SK-N-SH treated with all-trans-retinoic acid at 6 μM for 48 hours (cell line): Measurements from ENCODE around the gene SIX2.

Source experiments
- ATAC-seq: fragments of 200-7000 bp; cut with Tn5 transposase; 3 replicates; pipeline ENCODE4 v1.9.1; 2020; ENCODE audit warnings: mild to moderate bottlenecking, moderate library complexity
- ARNTL ChIP-seq: fragments of 450-650 bp; formaldehyde crosslinking; IDR thresholded peaks from 2 replicates; pipeline ENCODE4 v1.5.0; 2020; ENCODE audit warnings: low read depth, mild to moderate bottlenecking, moderate library complexity, borderline replicate concordance
- BACH2 ChIP-seq: fragments of 250-450 bp; sonication (Bioruptor Pico); IDR thresholded peaks from 2 replicates; pipeline ENCODE4 v1.9.0; 2021; ENCODE audit warnings: mild to moderate bottlenecking, borderline replicate concordance
- CSDC2 ChIP-seq: fragments of 250-450 bp; sonication (Bioruptor Pico); IDR thresholded peaks from 2 replicates; pipeline ENCODE4 v1.5.0; 2020; ENCODE audit warnings: mild to moderate bottlenecking, moderate library complexity
- GLIS3 ChIP-seq: fragments of 250-450 bp; sonication (Bioruptor Pico); IDR thresholded peaks from 2 replicates; pipeline ENCODE4 v1.5.0; 2020; ENCODE audit warnings: mild to moderate bottlenecking, moderate library complexity
- ISL1 ChIP-seq: fragments of 250-450 bp; sonication (Bioruptor Pico); IDR thresholded peaks from 2 replicates; pipeline ENCODE4 v2.1.2; 2022; ENCODE audit warnings: mild to moderate bottlenecking, moderate library complexity
- OSR1 ChIP-seq: fragments of 250-450 bp; sonication (Bioruptor Pico); IDR thresholded peaks from 2 replicates; pipeline ENCODE4 v1.8.0; 2022; ENCODE audit warnings: moderate library complexity, mild to moderate bottlenecking, inconsistent platforms
- POU6F1 ChIP-seq: fragments of 250-450 bp; sonication (Bioruptor Pico); IDR thresholded peaks from 2 replicates; pipeline ENCODE4 v1.8.0; 2021; ENCODE audit warnings: low read depth, mild to moderate bottlenecking, moderate library complexity, borderline replicate concordance
- PPARA ChIP-seq: fragments of 250-450 bp; sonication (Bioruptor Pico); IDR thresholded peaks from 2 replicates; pipeline ENCODE4 v1.5.0; 2020; ENCODE audit warnings: mild to moderate bottlenecking, borderline replicate concordance
- RARB ChIP-seq: fragments of 250-450 bp; sonication (Bioruptor Pico); IDR thresholded peaks from 2 replicates; pipeline ENCODE4 v1.8.0; 2021; ENCODE audit warnings: mild to moderate bottlenecking, moderate library complexity
- SNAI2 ChIP-seq: fragments of 250-450 bp; sonication (Bioruptor Pico); IDR thresholded peaks from 2 replicates; pipeline ENCODE4 v1.5.0; 2020; ENCODE audit warnings: mild to moderate bottlenecking, moderate library complexity
- TCF4 ChIP-seq: fragments of 250-450 bp; sonication (Bioruptor Pico); IDR thresholded peaks from 2 replicates; pipeline ENCODE4 v1.8.0; 2021; ENCODE audit warnings: mild to moderate bottlenecking, moderate library complexity, borderline replicate concordance
- TOX ChIP-seq: fragments of 250-450 bp; sonication (Bioruptor Pico); IDR thresholded peaks from 2 replicates; pipeline ENCODE4 v1.8.0; 2021; ENCODE audit warnings: mild to moderate bottlenecking, moderate library complexity, borderline replicate concordance
- ZC3H10 ChIP-seq: fragments of 250-450 bp; sonication (Bioruptor Pico); IDR thresholded peaks from 2 replicates; pipeline ENCODE4 v1.5.1; 2021; ENCODE audit warnings: mild to moderate bottlenecking, moderate library complexity
- ZFP30 ChIP-seq: fragments of 450-650 bp; formaldehyde crosslinking; IDR thresholded peaks from 2 replicates; pipeline ENCODE4 v1.5.0; 2022; ENCODE audit warnings: mild to moderate bottlenecking, moderate library complexity
- ZNF565 ChIP-seq: fragments of 450-650 bp; formaldehyde crosslinking; conservative IDR thresholded peaks from 2 replicates; pipeline ENCODE4 v1.5.0; 2020; ENCODE audit warnings: low read depth, mild to moderate bottlenecking, moderate library complexity
- ZNF70 ChIP-seq: fragments of 450-650 bp; formaldehyde crosslinking; IDR thresholded peaks from 2 replicates; pipeline ENCODE4 v1.5.0; 2020; ENCODE audit warnings: mild to moderate bottlenecking, moderate library complexity
- ZNF8 ChIP-seq: fragments of 450-650 bp; formaldehyde crosslinking; IDR thresholded peaks from 2 replicates; pipeline ENCODE4 v1.5.0; 2020; ENCODE audit warnings: mild to moderate bottlenecking, moderate library complexity
- TF ChIP-seq, protein P1 (sequence below): fragments of 250-450 bp; sonication (Bioruptor Pico); IDR thresholded peaks from 2 replicates; pipeline ENCODE4 v1.5.1; 2021; ENCODE audit warnings: mild to moderate bottlenecking, moderate library complexity
- TF ChIP-seq, protein P2 (sequence below): fragments of 250-450 bp; sonication (Bioruptor Pico); IDR thresholded peaks from 2 replicates; pipeline ENCODE4 v1.8.0; 2020; ENCODE audit warnings: mild to moderate bottlenecking, moderate library complexity, borderline replicate concordance

Gene SIX2

DNA sequence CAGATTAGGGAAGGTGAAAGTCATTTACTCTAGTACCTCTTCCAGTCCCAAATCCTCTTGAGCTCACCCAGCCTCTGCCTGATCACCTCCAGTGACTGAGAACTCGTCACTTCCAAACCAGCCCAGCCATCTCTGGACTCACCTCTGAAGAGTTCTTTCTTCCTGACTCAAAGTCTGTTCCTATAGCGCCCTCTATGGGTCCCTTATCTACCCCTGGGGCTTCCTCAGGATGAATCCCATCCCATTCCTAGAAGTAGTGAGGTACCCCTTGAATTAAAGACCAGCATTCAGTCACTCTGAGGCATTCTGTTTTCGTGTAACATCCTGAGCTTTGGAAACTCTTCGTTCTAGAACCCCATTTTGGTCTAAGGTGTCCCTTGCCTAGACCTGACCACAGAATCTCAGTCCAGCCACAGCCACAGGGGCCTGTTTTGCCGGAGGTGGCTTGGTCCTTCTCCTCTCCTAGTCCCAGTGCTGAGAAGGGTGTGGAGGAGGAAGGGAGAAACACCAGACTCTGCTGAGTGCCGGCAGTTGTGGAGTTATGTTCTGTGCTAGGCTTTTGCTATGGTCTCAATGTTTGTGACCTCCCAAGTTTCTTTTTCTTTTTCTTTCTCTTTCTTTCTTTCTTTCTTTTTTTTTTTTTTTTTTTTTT lies 35.1 kb downstream of the SIX2 start:
- no peak for TF ChIP-seq ISL1 (CRISPR knock-in tag)
- no peak for TF ChIP-seq RARB (CRISPR knock-in tag)
- no peak for TF ChIP-seq GLIS3 (CRISPR knock-in tag)
- TF ChIP-seq TCF4 = no peak
- TF ChIP-seq CSDC2 (CRISPR knock-in tag) = no peak
- no peak for TF ChIP-seq POU6F1
- TF ChIP-seq, protein P1, sequence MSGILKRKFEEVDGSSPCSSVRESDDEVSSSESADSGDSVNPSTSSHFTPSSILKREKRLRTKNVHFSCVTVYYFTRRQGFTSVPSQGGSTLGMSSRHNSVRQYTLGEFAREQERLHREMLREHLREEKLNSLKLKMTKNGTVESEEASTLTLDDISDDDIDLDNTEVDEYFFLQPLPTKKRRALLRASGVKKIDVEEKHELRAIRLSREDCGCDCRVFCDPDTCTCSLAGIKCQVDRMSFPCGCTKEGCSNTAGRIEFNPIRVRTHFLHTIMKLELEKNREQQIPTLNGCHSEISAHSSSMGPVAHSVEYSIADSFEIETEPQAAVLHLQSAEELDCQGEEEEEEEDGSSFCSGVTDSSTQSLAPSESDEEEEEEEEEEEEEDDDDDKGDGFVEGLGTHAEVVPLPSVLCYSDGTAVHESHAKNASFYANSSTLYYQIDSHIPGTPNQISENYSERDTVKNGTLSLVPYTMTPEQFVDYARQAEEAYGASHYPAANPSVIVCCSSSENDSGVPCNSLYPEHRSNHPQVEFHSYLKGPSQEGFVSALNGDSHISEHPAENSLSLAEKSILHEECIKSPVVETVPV = no peak
- no peak for TF ChIP-seq OSR1
- no peak for TF ChIP-seq SNAI2 (CRISPR knock-in tag)
- TF ChIP-seq, all 23 proteins: peak for 0
- peak; percentile 81 for ATAC-seq

DNA sequence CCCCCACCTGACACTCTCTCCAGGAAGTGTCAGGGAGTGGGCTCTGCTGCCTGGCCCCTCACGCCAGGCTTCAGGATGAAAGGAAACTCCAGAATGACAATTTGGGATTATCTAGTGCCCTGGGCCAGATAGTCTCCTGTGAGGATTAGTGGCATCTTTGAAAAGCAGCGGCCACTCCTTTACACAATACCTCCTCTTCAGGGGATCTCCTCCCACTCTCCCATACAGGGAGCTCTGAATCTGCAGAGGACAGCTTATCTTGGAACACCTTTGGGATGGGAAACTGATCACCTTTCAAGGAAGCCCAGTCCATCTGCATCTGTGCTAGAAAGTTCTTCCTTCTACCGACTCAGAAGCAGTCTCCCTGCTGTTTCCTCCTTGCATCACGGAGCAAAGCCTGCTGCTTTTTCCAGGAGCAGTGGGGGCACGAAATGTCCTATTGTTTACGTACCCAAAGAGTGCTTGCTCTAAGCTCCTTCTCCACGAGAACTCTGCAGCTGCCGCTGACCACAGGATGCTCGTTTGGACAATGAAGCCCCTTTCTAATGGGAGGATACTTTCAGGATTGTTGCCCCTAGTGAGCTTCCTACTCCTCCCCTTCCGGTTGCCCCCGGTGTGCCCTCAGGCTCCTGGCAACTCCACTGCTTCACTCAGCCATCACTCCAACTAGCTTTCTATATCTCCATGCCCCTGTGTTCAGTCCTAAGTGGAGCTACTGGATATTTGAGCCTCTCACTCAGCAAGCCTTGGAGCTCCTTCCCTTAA lies 36.3 kb downstream of the SIX2 start:
- TF ChIP-seq ARNTL (CRISPR knock-in tag) (no peak), ZFP30 (CRISPR knock-in tag) (no peak), TOX (CRISPR knock-in tag) (no peak), ZNF70 (CRISPR knock-in tag) (no peak), ZC3H10 (CRISPR knock-in tag) (no peak), POU6F1 (no peak), ZNF8 (CRISPR knock-in tag) (no peak), RARB (CRISPR knock-in tag) (no peak), ZNF565 (CRISPR knock-in tag) (no peak), CSDC2 (CRISPR knock-in tag) (no peak), BACH2 (CRISPR knock-in tag) (no peak), PPARA (CRISPR knock-in tag) (no peak), GLIS3 (CRISPR knock-in tag) (no peak), ISL1 (CRISPR knock-in tag) (no peak), OSR1 (no peak)
- TF ChIP-seq, protein P2, sequence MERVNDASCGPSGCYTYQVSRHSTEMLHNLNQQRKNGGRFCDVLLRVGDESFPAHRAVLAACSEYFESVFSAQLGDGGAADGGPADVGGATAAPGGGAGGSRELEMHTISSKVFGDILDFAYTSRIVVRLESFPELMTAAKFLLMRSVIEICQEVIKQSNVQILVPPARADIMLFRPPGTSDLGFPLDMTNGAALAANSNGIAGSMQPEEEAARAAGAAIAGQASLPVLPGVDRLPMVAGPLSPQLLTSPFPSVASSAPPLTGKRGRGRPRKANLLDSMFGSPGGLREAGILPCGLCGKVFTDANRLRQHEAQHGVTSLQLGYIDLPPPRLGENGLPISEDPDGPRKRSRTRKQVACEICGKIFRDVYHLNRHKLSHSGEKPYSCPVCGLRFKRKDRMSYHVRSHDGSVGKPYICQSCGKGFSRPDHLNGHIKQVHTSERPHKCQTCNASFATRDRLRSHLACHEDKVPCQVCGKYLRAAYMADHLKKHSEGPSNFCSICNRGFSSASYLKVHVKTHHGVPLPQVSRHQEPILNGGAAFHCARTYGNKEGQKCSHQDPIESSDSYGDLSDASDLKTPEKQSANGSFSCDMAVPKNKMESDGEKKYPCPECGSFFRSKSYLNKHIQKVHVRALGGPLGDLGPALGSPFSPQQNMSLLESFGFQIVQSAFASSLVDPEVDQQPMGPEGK (CRISPR knock-in tag) = no peak

GRCh38 chr2:44970846-44971450 lies 38.3 kb downstream of the SIX2 start:
- peak; percentile 22 for ATAC-seq
- TF ChIP-seq GLIS3 (CRISPR knock-in tag) = no peak
- TF ChIP-seq, protein P2 (CRISPR knock-in tag) = no peak

More for the DNA sequence above, 36.3 kb downstream of the SIX2 start:
- ATAC-seq = no peak
